Ovary (tissue), 9 donors: ENCODE results near the gene CCNG2. TPM values are rescaled to one million over a fixed set of nuclear protein-coding genes. Genes with fewer than 3 reads are reported as not detected.

ENCODE experiments used
- DNase-seq, 5 donors: peaks; one replicate each; pipeline ENCODE4 v3.0.0-alpha.2; 2019 to 2020
- H3K27ac ChIP-seq, 2 donors: fragments of 200-600 bp; one replicate each; pipeline versions ENCODE4 v1.5.1 to v1.8.0; 2019 to 2022
- H3K27me3 ChIP-seq: fragments of 200-600 bp; one replicate; pipeline ENCODE4 v1.8.0; 2022
- H3K36me3 ChIP-seq: fragments of 200-600 bp; sonication (generic); one replicate; pipeline ENCODE4 v1.5.1; 2019
- H3K4me1 ChIP-seq: one replicate; pipeline ENCODE4 v1.8.1; 2013; ENCODE audit warnings: mild to moderate bottlenecking, moderate library complexity; ENCODE audit not compliant: insufficient read depth
- H3K4me3 ChIP-seq: fragments of 200-600 bp; sonication (generic); one replicate; pipeline ENCODE4 v1.5.1; 2017
- H3K9me3 ChIP-seq, 2 donors: fragments of 200-600 bp in 1 of 2; sonication (generic) in 1 of 2; one replicate each; pipeline versions ENCODE4 v1.5.1 to v1.8.1; 2013 to 2019; ENCODE audit warnings: mild to moderate bottlenecking in 1 of 2, moderate library complexity in 1 of 2
- EP300 ChIP-seq: sonication (generic); formaldehyde crosslinking; IDR thresholded peaks from one replicate; pipeline ENCODE4 v1.6.1; 2017; ENCODE audit warnings: antibody characterized with exemption
- POLR2A ChIP-seq: fragments of 450-650 bp; IDR thresholded peaks from one replicate; pipeline ENCODE4 v1.6.1; 2017; ENCODE audit warnings: antibody characterized with exemption, mild to moderate bottlenecking, moderate library complexity
- WGBS, 3 donors: extraction: QIAGEN DNeasy Blood & Tissue Kit in 1 of 3; methylation state at CpG; one replicate each; pipeline versions ENCODE4 v1.1.5 to v1.1.7; 2013 to 2017; 5-methylcytosine and 5-hydroxymethylcytosine counted together
- intact Hi-C, 4 donors: fragments of 100-400 bp; cut with DNase I; formaldehyde crosslinking; loops; one replicate each; pipeline versions ENCODE4 v1.11.0 to v1.15.1; 2022 to 2023
- polyA plus RNA-seq, 2 donors: library from polyadenylated mRNA; stranded (reverse); fragments of 200-250 nt in 1 of 2; fragments of 350-450 nt in 1 of 2; fragmentation: Illumina TruSeq in 1 of 2; extraction: RNeasy Lipid Tissue Mini Kit (QIAGEN cat#74804) in 1 of 2; gene quantifications; one replicate each; pipeline ENCODE4 v1.2.3, GENCODE V29; 2013 to 2014
- total RNA-seq, 7 donors: library from RNA; depleted of rRNA in 2 of 7; stranded (reverse); fragments of >200 nt in 2 of 7; fragmentation: NEBNext Ultra II Directional in 3 of 7; extraction: Animal tissue kit (Norgen Biotek cat#: 25700) in 3 of 7; gene quantifications; one replicate each; pipeline versions ENCODE4 v1.1.0 to v1.2.4, GENCODE V29; 2016 to 2023
- TF ChIP-seq, protein P1 (sequence below), 3 donors: fragments of 450-650 bp in 2 of 3; fragments of 200-600 bp in 1 of 3; IDR thresholded peaks; one replicate each; pipeline versions ENCODE4 v1.5.1 to v1.8.0; 2016 to 2022; ENCODE audit warnings: antibody characterized with exemption in 3 of 3, mild to moderate bottlenecking in 1 of 3
- donor health status: DM: no; HTN: no; CAD: no; lungs with moderate emphysema.
- donor health status: DM: no; HTN: no; CAD: no.
- donor health status: Bipolar disorder and iron deficiency.
- donor health status: DM: yes; HTN: yes; CAD: no.
- donor health status: DM: no; HTN: no; CAD: no.
- donor health status: DM: yes; HTN: yes; CAD: no.

The CCNG2 gene
- total and polyA plus RNA-seq, 9 donors, result 9.9 to 44.9 (median 22.7) TPM

DNA sequence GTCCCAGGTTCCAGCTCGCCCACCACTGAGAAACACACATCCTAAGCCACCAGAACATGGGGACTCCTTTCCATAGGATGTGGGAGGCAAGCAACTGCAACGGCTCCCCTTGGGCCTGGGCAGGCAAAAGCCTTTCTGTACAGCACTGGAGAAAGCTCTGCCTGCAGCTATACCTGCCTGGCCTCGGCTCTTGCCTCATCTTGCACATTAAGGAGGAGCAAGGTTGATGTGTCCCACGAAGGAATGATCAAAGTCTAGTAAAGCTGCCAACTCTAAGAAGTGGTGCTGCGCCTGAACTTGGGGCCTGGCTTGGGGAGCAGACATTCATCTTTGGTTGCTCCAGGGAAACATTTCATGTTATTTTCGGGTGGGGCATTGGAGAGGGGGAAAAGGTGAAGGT is 19.6 kb downstream of the CCNG2 start:
- DNase-seq, result no peak
- H3K36me3 ChIP-seq, result no peaks in the 10 kb centered on the region
- no peaks in the 10 kb centered on the region for H3K27me3 ChIP-seq
- intact Hi-C loops, result no loop called here
- no peaks in the 10 kb centered on the region for H3K4me1 ChIP-seq
- no peak overlapping the region for H3K27ac ChIP-seq
- TF ChIP-seq EP300, result no peak
- no peak for TF ChIP-seq POLR2A
- TF ChIP-seq, protein P1, sequence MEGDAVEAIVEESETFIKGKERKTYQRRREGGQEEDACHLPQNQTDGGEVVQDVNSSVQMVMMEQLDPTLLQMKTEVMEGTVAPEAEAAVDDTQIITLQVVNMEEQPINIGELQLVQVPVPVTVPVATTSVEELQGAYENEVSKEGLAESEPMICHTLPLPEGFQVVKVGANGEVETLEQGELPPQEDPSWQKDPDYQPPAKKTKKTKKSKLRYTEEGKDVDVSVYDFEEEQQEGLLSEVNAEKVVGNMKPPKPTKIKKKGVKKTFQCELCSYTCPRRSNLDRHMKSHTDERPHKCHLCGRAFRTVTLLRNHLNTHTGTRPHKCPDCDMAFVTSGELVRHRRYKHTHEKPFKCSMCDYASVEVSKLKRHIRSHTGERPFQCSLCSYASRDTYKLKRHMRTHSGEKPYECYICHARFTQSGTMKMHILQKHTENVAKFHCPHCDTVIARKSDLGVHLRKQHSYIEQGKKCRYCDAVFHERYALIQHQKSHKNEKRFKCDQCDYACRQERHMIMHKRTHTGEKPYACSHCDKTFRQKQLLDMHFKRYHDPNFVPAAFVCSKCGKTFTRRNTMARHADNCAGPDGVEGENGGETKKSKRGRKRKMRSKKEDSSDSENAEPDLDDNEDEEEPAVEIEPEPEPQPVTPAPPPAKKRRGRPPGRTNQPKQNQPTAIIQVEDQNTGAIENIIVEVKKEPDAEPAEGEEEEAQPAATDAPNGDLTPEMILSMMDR (IDR thresholded peaks at IDR 0.05), result no peak
- H3K9me3 ChIP-seq, result no peaks in the 10 kb centered on the region
- 54 to 61% (median 60%) methylated on average over 6 of the region's 6 CpGs for WGBS, 3 donors
- no peak overlapping the region for H3K4me3 ChIP-seq

GRCh38 chr4:77177199-77177598 is 20.2 kb downstream of the CCNG2 start:
- WGBS, 3 donors, result 23 to 38% (median 29%) methylated on average over 3 of the region's 3 CpGs
- Histone ChIP-seq H3K27ac (no peak overlapping the region), H3K36me3 (no peaks in the 10 kb centered on the region), H3K4me3 (no peak overlapping the region), H3K9me3 (no peaks in the 10 kb centered on the region), H3K4me1 (no peaks in the 10 kb centered on the region), H3K27me3 (no peaks in the 10 kb centered on the region)
- no peak for DNase-seq
- TF ChIP-seq POLR2A (no peak), EP300 (no peak)
- TF ChIP-seq, protein P1 (IDR thresholded peaks at IDR 0.05), result no peak
- intact Hi-C loops, result no loop called here

DNA sequence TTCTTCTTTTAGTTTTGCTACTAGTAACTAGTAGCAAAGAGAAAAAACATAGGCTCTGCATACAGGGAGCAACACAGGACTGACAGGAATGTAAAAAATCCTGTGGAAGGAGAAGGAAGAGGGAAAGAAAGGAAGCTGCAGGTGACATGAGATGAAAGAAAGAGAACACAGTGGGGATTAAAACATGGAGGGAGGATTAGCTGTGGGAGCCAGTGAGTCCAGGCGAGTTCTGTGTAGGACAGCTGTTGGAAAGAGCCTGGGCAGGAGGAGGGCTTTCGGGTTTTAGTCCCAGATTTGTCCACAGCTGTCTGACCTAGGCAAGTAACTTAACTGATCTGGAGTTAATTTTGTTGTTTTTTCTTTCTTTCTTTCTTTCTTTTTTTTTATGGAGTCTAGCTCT is 21.6 kb downstream of the CCNG2 start:
- intact Hi-C loops, result no loop called here
- 76 to 90% (median 88%) methylated on average over 2 of the region's 2 CpGs for WGBS, 3 donors
- Histone ChIP-seq H3K36me3 (no peaks in the 10 kb centered on the region), H3K27me3 (no peaks in the 10 kb centered on the region), H3K4me1 (no peaks in the 10 kb centered on the region), H3K4me3 (no peak overlapping the region), H3K27ac (no peak overlapping the region), H3K9me3 (no peaks in the 10 kb centered on the region)
- TF ChIP-seq POLR2A, result no peak
- TF ChIP-seq, protein P1 (IDR thresholded peaks at IDR 0.05), result no peak
- DNase-seq, result no peak

GRCh38 chr4:77179519-77179918 is 22.5 kb downstream of the CCNG2 start:
- Histone ChIP-seq H3K4me3 (no peak overlapping the region), H3K36me3 (no peaks in the 10 kb centered on the region), H3K27me3 (no peaks in the 10 kb centered on the region), H3K4me1 (no peaks in the 10 kb centered on the region), H3K27ac (no peak overlapping the region), H3K9me3 (no peaks in the 10 kb centered on the region)
- TF ChIP-seq, protein P1 (IDR thresholded peaks at IDR 0.05), result no peak
- TF ChIP-seq POLR2A (no peak), EP300 (no peak)
- intact Hi-C loops, result no loop called here
- no peak for DNase-seq

- Histone ChIP-seq H3K9me3 (no peaks in the 10 kb centered on the region), H3K27ac (no peak overlapping the region), H3K27me3 (no peaks in the 10 kb centered on the region), H3K4me1 (no peaks in the 10 kb centered on the region), H3K36me3 (no peaks in the 10 kb centered on the region), H3K4me3 (no peak overlapping the region)
- WGBS, 3 donors, result 83 to 86% (median 83%) methylated on average over 4 of the region's 4 CpGs
- no peak for DNase-seq
- TF ChIP-seq EP300 (no peak), POLR2A (no peak)
- TF ChIP-seq, protein P1 (IDR thresholded peaks at IDR 0.05), result no peak
- intact Hi-C loops, result no loop called here
Measured at GRCh38 chr4:77181720-77182119, 24.7 kb downstream of the CCNG2 start.
